A549 (cell line): ENCODE results near the gene SP2.

Source experiments
- CBX8 ChIP-seq: fragments of 200-600 bp; sonication (generic); IDR thresholded peaks from 2 replicates; pipeline ENCODE4 v1.6.1; 2016
- CHD2 ChIP-seq: fragments of 150-350 bp; IDR thresholded peaks from 2 replicates; pipeline ENCODE4 v1.6.1; 2014; ENCODE audit warnings: low read length; ENCODE audit not compliant: partially characterized antibody
- CTCF ChIP-seq: fragments of >200 bp; sonication (Bioruptor Twin); formaldehyde crosslinking; IDR thresholded peaks from 3 replicates; pipeline ENCODE4 v1.5.1; 2016
- JUN ChIP-seq, 2 experiments: fragments of >200 bp; sonication (Bioruptor Twin); formaldehyde crosslinking; IDR thresholded peaks; 2 replicates in 1 of 2; 3 replicates in 1 of 2; pipeline ENCODE4 v1.6.1; 2016 to 2017
- MAX ChIP-seq: IDR thresholded peaks from 2 replicates; pipeline ENCODE4 v1.6.1; 2012
- MAZ ChIP-seq: fragments of 150-350 bp; IDR thresholded peaks from 2 replicates; pipeline ENCODE4 v1.6.1; 2014; ENCODE audit warnings: antibody characterized with exemption, low read depth, low read length, borderline replicate concordance
- REST ChIP-seq: fragments of 200-600 bp; sonication (generic); IDR thresholded peaks from 2 replicates; pipeline ENCODE4 v1.6.1; 2016; ENCODE audit warnings: antibody characterized with exemption, mild to moderate bottlenecking, moderate library complexity
- SMC3 ChIP-seq: fragments of >200 bp; sonication (Bioruptor Twin); formaldehyde crosslinking; IDR thresholded peaks from 3 replicates; pipeline ENCODE4 v1.6.1; 2018; ENCODE audit warnings: inconsistent platforms
- TF ChIP-seq, protein P1 (sequence below): IDR thresholded peaks from 2 replicates; pipeline ENCODE4 v1.6.1; 2012
- TF ChIP-seq, protein P2 (sequence below): fragments of 450-650 bp; IDR thresholded peaks from 2 replicates; pipeline ENCODE4 v1.6.1; 2014; ENCODE audit warnings: antibody characterized with exemption

- TF ChIP-seq JUN (IDR thresholded peaks at IDR 0.05) (no peak), CTCF (no peak), SMC3 (no peak), MAZ (no peak), CHD2 (no peak), REST (no peak), MAX (no peak), CBX8 (no peak)
- TF ChIP-seq, protein P1, sequence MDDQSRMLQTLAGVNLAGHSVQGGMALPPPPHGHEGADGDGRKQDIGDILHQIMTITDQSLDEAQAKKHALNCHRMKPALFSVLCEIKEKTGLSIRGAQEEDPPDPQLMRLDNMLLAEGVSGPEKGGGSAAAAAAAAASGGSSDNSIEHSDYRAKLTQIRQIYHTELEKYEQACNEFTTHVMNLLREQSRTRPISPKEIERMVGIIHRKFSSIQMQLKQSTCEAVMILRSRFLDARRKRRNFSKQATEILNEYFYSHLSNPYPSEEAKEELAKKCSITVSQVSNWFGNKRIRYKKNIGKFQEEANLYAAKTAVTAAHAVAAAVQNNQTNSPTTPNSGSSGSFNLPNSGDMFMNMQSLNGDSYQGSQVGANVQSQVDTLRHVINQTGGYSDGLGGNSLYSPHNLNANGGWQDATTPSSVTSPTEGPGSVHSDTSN = no peak
- TF ChIP-seq, protein P2, sequence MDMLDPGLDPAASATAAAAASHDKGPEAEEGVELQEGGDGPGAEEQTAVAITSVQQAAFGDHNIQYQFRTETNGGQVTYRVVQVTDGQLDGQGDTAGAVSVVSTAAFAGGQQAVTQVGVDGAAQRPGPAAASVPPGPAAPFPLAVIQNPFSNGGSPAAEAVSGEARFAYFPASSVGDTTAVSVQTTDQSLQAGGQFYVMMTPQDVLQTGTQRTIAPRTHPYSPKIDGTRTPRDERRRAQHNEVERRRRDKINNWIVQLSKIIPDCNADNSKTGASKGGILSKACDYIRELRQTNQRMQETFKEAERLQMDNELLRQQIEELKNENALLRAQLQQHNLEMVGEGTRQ = no peak
These were observed 29.6 kb downstream of the SP2 start for GRCh38 chr17:47925678-47925988.
